K562 (cell line): ENCODE data around the gene MOK. TPM values are rescaled to one million over a fixed set of nuclear protein-coding genes. Genes with fewer than 3 reads are reported as not detected.

Experiments
- ATAC-seq: fragments of 200-7000 bp; cut with Tn5 transposase; 3 replicates; pipeline ENCODE4 v1.9.1; 2020; ENCODE audit warnings: moderate library complexity
- BruUV-seq: library from RNA; stranded (reverse); fragments of 400-500 nt; replicated peaks from 2 replicates; lab custom pipeline; 2021; lab: Mats Ljungman, UMichigan
- CTCF ChIA-PET: fragments of 300-600 bp; formaldehyde crosslinking; extraction: SDS; loops from one replicate; lab custom pipeline; 2021; ENCODE audit warnings: low intra/inter-chr PET ratio; lab: Yijun Ruan, JAX
- POLR2A ChIA-PET: fragments of 300-600, 350-650 bp; sonication (Branson Sonifier 250); formaldehyde crosslinking; extraction: SDS; loops from one replicate; lab custom pipeline; 2021; ENCODE audit warnings: antibody characterized with exemption, inconsistent platforms; lab: Yijun Ruan, JAX
- DNase-seq, 4 experiments: peaks; one replicate each; pipeline versions ENCODE4 v3.0.0 to v3.0.0-alpha.2; 2011 to 2018; ENCODE audit warnings: low spot score in 3 of 4, mixed read lengths in 3 of 4; ENCODE audit errors: extremely low read depth in 1 of 4
- FAIRE-seq: peaks from 2 replicates; lab custom pipeline; 2011; peaks lifted over from hg19 to GRCh38; lab: Jason Lieb, UNC
- H2AFZ ChIP-seq: 2 replicates; pipeline ENCODE4 v1.6.0; 2011; ENCODE audit warnings: low read depth, low read length, control low read depth, inconsistent platforms
- H3K27ac ChIP-seq: fragments of 200-600 bp; 3 replicates; pipeline ENCODE4 v1.8.0; 2011; ENCODE audit warnings: low read depth, mild to moderate bottlenecking, control low read depth, inconsistent platforms, low read length, moderate library complexity, mixed read lengths; ENCODE audit errors: extremely low read depth
- H3K27me3 ChIP-seq, 2 experiments: fragments of 300-600 bp in 1 of 2; 2 replicates in 1 of 2; 3 replicates in 1 of 2; pipeline versions ENCODE4 v1.6.0 to v1.8.0; 2011; ENCODE audit warnings: inconsistent platforms in 2 of 2, low read length in 2 of 2, mild to moderate bottlenecking in 1 of 2, mixed read lengths in 1 of 2, moderate library complexity in 1 of 2; ENCODE audit not compliant: control insufficient read depth in 2 of 2, insufficient read depth in 2 of 2
- H3K36me3 ChIP-seq: fragments of 300-600 bp; 3 replicates; pipeline ENCODE4 v1.8.0; 2011; ENCODE audit warnings: mild to moderate bottlenecking, low read length, inconsistent platforms; ENCODE audit not compliant: control insufficient read depth, insufficient read depth
- H3K4me1 ChIP-seq, 2 experiments: fragments of 200-600 bp in 1 of 2; replicated peaks in 1 of 2; 2 replicates in 1 of 2; 3 replicates in 1 of 2; pipeline versions ENCODE4 v1.5.1 to v1.8.0; 2011; ENCODE audit warnings: inconsistent platforms in 2 of 2, low read length in 2 of 2, mild to moderate bottlenecking in 1 of 2, mixed read lengths in 1 of 2, moderate library complexity in 1 of 2; ENCODE audit not compliant: control insufficient read depth in 2 of 2, insufficient read depth in 2 of 2
- H3K4me2 ChIP-seq: 2 replicates; pipeline ENCODE4 v1.6.1; 2011; ENCODE audit warnings: low read length, control low read depth, inconsistent platforms, mixed read lengths; ENCODE audit not compliant: insufficient read depth
- H3K4me3 ChIP-seq: fragments of 200-600 bp; sonication (generic), shearing (Covaris generic); 2 replicates; pipeline ENCODE4 v1.5.1; 2016; ENCODE audit warnings: control low read depth, inconsistent platforms
- H3K79me2 ChIP-seq: fragments of 200-600 bp; 3 replicates; pipeline ENCODE4 v1.8.0; 2011; ENCODE audit warnings: low read length, inconsistent platforms; ENCODE audit not compliant: control insufficient read depth, insufficient read depth
- H3K9ac ChIP-seq, 2 experiments: 2 replicates each; pipeline versions ENCODE4 v1.6.0 to v1.6.1; 2011; ENCODE audit warnings: low read depth in 2 of 2, low read length in 2 of 2, control low read depth in 1 of 2, inconsistent platforms in 1 of 2, mild to moderate bottlenecking in 1 of 2, mixed read lengths in 1 of 2; ENCODE audit not compliant: insufficient read depth in 1 of 2
- H3K9me1 ChIP-seq: one replicate; pipeline ENCODE4 v1.6.0; 2011; ENCODE audit warnings: inconsistent platforms, mild to moderate bottlenecking, low read length, moderate library complexity; ENCODE audit not compliant: control insufficient read depth, insufficient read depth
- H3K9me3 ChIP-seq: replicated peaks from 2 replicates; pipeline ENCODE4 v1.5.1; 2011; ENCODE audit warnings: low read depth, low read length, inconsistent platforms; ENCODE audit not compliant: control insufficient read depth, insufficient read depth
- H4K20me1 ChIP-seq: replicated peaks from 2 replicates; pipeline ENCODE4 v1.6.1; 2011; ENCODE audit warnings: low read length, inconsistent platforms, mixed read lengths; ENCODE audit not compliant: control insufficient read depth, insufficient read depth
- ARNT ChIP-seq, 2 experiments: fragments of 450-650 bp; IDR thresholded peaks; 2 replicates each; pipeline ENCODE4 v1.6.1; 2016; ENCODE audit warnings: mild to moderate bottlenecking in 1 of 2
- BMI1 ChIP-seq: fragments of 150-350 bp; IDR thresholded peaks from 2 replicates; pipeline ENCODE4 v1.6.1; 2014; ENCODE audit warnings: low read length
- C11orf30 ChIP-seq: fragments of 450-650 bp; IDR thresholded peaks from 2 replicates; pipeline ENCODE4 v1.6.1; 2016; ENCODE audit warnings: low read depth, mild to moderate bottlenecking
- DMBX1 ChIP-seq: fragments of 250-450 bp; sonication (Bioruptor Pico); IDR thresholded peaks from 2 replicates; pipeline ENCODE4 v1.8.0; 2022; ENCODE audit warnings: inconsistent platforms, mild to moderate bottlenecking, moderate library complexity, borderline replicate concordance
- HDAC3 ChIP-seq: fragments of 450-650 bp; IDR thresholded peaks from 2 replicates; pipeline ENCODE4 v1.6.1; 2018; ENCODE audit warnings: borderline replicate concordance, mild to moderate bottlenecking, moderate library complexity; ENCODE audit not compliant: partially characterized antibody
- MTA3 ChIP-seq: fragments of 450-650 bp; formaldehyde crosslinking; IDR thresholded peaks from 2 replicates; pipeline ENCODE4 v1.6.1; 2017; ENCODE audit warnings: mild to moderate bottlenecking, borderline replicate concordance
- PPARD ChIP-seq: fragments of 250-450 bp; sonication (Bioruptor Pico); IDR thresholded peaks from 2 replicates; pipeline ENCODE4 v1.8.0; 2022; ENCODE audit warnings: inconsistent platforms, mild to moderate bottlenecking, moderate library complexity
- PTBP1 ChIP-seq: fragments of 200-400 bp; formaldehyde crosslinking; IDR thresholded peaks from 2 replicates; pipeline ENCODE4 v1.6.1; 2017; ENCODE audit warnings: low read depth, low read length
- SMARCB1 ChIP-seq: IDR thresholded peaks from 2 replicates; pipeline ENCODE4 v1.6.1; 2011; ENCODE audit warnings: improper control_type of control experiment, low read depth; ENCODE audit not compliant: insufficient read length
- ZNF24 ChIP-seq: fragments of 450-650 bp; IDR thresholded peaks from 2 replicates; pipeline ENCODE4 v1.6.1; 2016
- ZNF3 ChIP-seq: fragments of 250-450 bp; sonication (Bioruptor Pico); IDR thresholded peaks from 2 replicates; pipeline ENCODE4 v1.5.0; 2021; ENCODE audit warnings: mild to moderate bottlenecking, moderate library complexity
- WGBS: fragments of 100-300 bp; shearing (Covaris generic); methylation state at CpG from one replicate; pipeline ENCODE4 v1.1.6; 2016; ENCODE audit warnings: low coverage, mixed read lengths; ENCODE audit not compliant: insufficient coverage; ENCODE audit errors: missing lambda C conversion rate; 5-methylcytosine and 5-hydroxymethylcytosine counted together
- in situ Hi-C: fragments of 300-500 bp; cut with MboI; formaldehyde crosslinking; loops from 4 replicates; pipeline ENCODE4 v1.15.0; 2018; ENCODE audit warnings: inconsistent platforms, mixed read lengths
- intact Hi-C: fragments of 100-400 bp; cut with micrococcal nuclease; formaldehyde crosslinking; loops from 2 replicates; pipeline ENCODE4 v1.14.2; 2022
- polyA plus RNA-seq, 8 experiments: library from polyadenylated mRNA; depleted of rRNA in 4 of 8; stranded (reverse) in 5 of 8; unstranded in 3 of 8; fragments of >200 nt; fragmentation: Nextera tagmentation in 2 of 8; fragmentation: Illumina TruSeq in 1 of 8; extraction: Ambion mirVana in 2 of 8; extraction: Trizol in 1 of 8; gene quantifications; 2 replicates each; pipeline versions ENCODE4 v1.2.1 to v1.2.3, GENCODE V29; 2011 to 2014; ENCODE audit warnings: inconsistent platforms in 1 of 8, missing spikeins in 1 of 8
- total RNA-seq, 7 experiments: library from RNA; depleted of rRNA in 6 of 7; stranded (reverse); fragments of >200 nt in 6 of 7; fragmentation: Illumina TruSeq in 2 of 7; extraction: Trizol in 2 of 7; gene quantifications; 2 replicates each; pipeline versions ENCODE4 v1.2.1 to v1.2.3, GENCODE V29; 2011 to 2021; ENCODE audit warnings: low replicate concordance in 1 of 7
- TF ChIP-seq, protein P1 (sequence below): fragments of 250-450 bp; sonication (Bioruptor Pico); IDR thresholded peaks from 2 replicates; pipeline ENCODE4 v1.5.0; 2021
- TF ChIP-seq, protein P2 (sequence below): fragments of 250-450 bp; sonication (Bioruptor Pico); IDR thresholded peaks from 2 replicates; pipeline ENCODE4 v1.5.0; 2021; ENCODE audit warnings: mild to moderate bottlenecking, moderate library complexity

MOK gene
- total and polyA plus RNA-seq, 9 of the 15 experiments (the other 6 are each of a cell fraction or from before 2014, with no cell fraction given) = 1.3 to 8.4 (median 5.3) TPM

DNA sequence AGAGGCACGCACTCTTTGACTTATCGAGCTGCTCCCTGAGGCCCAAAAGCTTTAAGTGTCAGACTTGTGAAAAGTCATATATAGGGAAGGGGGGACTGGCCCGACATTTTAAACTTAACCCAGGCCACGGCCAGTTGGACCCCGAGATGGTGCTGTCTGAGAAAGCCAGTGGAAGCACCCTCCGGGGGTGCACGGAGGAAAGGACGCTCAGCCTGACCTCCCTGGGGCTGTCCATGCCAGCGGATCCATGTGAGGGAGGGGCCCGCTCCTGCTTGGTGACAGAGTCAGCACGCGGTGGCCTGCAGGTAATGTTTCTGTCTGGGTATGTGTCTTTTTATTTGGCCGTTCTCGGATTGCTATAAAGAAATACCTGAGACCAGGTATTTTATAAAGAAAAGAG is 21.6 kb upstream of the MOK start:
- no peaks in the 10 kb centered on the region for H4K20me1 ChIP-seq
- CTCF ChIA-PET = no interaction called here
- TF ChIP-seq PTBP1 = no peak
- no peak for TF ChIP-seq ZNF24
- no peak for TF ChIP-seq ARNT (IDR thresholded peaks at IDR 0.05)
- no peak for TF ChIP-seq BMI1
- TF ChIP-seq ZNF3 (CRISPR knock-in tag) = no peak
- TF ChIP-seq C11orf30 = no peak
- no peak for TF ChIP-seq HDAC3
- no peak for TF ChIP-seq MTA3
- TF ChIP-seq, protein P1, sequence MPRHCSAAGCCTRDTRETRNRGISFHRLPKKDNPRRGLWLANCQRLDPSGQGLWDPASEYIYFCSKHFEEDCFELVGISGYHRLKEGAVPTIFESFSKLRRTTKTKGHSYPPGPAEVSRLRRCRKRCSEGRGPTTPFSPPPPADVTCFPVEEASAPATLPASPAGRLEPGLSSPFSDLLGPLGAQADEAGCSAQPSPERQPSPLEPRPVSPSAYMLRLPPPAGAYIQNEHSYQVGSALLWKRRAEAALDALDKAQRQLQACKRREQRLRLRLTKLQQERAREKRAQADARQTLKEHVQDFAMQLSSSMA (CRISPR knock-in tag) = no peak
- TF ChIP-seq PPARD (CRISPR knock-in tag) = no peak
- TF ChIP-seq DMBX1 (CRISPR knock-in tag) = no peak
- TF ChIP-seq SMARCB1 = no peak
- TF ChIP-seq, protein P2, sequence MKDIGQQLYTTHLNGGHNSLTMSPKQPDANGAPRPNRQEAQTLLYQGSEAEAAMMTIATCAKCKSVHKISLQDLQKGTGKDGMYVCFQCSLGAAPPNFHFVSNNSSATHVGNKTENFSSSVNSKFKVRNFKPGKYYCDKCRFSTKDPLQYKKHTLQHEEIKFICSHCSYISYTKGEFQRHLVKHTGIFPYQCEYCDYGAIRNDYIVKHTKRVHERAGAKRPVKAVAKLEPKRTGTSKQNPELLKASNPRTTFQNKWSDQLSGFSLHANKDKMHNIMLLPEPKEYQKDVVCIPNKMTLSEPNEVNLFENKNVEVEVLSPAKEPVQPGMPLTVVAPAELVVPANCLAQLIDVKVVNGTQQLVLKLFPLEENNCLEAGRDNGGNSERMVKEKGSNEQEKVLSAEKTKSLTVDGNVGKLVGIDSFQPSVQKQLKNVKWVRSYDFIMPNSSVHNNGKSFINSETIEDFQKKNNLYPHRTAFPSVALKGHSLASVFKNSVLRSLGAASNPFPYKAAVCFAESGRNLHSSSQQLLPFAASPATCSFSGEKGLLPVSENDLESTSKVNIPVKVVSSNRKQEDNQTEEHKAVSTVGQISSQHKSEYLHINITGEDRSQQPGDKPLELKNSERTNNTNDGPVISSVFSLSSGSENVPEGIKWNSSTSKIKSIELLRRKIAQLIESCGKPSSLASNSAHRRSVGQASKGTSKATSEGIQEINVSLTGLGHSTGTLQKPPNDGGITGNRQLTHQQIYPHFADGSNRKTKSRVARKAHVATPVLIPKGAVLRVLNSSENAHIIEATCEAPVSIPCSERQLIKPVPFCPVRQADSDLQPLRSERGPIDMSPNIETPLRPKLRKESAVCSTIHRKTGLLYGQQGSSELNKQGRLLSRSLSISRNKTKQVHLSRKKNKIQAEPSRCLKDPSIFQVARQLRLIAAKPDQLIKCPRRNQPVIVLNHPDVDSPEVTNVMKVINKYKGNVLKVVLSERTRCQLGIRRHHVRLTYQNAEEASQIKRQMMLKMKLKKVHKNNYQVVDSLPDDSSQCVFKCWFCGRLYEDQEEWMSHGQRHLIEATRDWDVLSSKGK (CRISPR knock-in tag) = no peak
- TF ChIP-seq, all 486 proteins: peak for 0
- no peak for DNase-seq
- no peak overlapping the region for H3K4me3 ChIP-seq
- no peak overlapping the region for H2AFZ ChIP-seq
- WGBS = 83% methylated on average over 13 of the region's 14 CpGs
- ATAC-seq = peak; percentile 56
- POLR2A ChIA-PET = interaction anchor here (1.1 kb wide), 1 partner anchor 24 kb away, joined by 3 read pairs; no protein-coding TSS in a partner anchor
- no peak overlapping the region for H3K9ac ChIP-seq
- no peak overlapping the region for H3K4me2 ChIP-seq
- no peaks in the 10 kb centered on the region for H3K9me1 ChIP-seq
- intact Hi-C loops = no loop called here
- in situ Hi-C loops = loop anchor here (10.0 kb wide), 1 partner anchor 188 kb away; no protein-coding TSS in a partner anchor
- peaks cover 0 to 4% of the 10 kb centered on the region in 2 experiments; a peak in 4 of 5 replicates for H3K4me1 ChIP-seq
- H3K9me3 ChIP-seq = no peaks in the 10 kb centered on the region
- no peak overlapping the region for H3K27ac ChIP-seq
- no peaks in the 10 kb centered on the region for H3K27me3 ChIP-seq
- FAIRE-seq = no peak
- H3K79me2 ChIP-seq = no peaks in the 10 kb centered on the region
- no TSS peak for BruUV-seq
- peaks cover 10% of the 10 kb centered on the region; the same call in 2 of the 3 replicates for H3K36me3 ChIP-seq
